Stimulated activated CD4-positive, alpha-beta T cell treated with anti-CD3 and anti-CD28 coated beads, Interleukin-2, amount 100 ng/mL, for 48 hours (primary cell): ENCODE results near the gene ANAPC15.

Experiments
- DNase-seq, 2 donors: peaks; one replicate each; pipeline ENCODE4 v3.0.0-alpha.2; 2020

The ANAPC15 gene

GRCh38 chr11:72124046-72124445 is 11.6 kb upstream of the ANAPC15 start:
- DNase-seq: no peak

- DNase-seq: no peak
Measured at GRCh38 chr11:72123117-72123653, 10.7 kb upstream of the ANAPC15 start.

- DNase-seq: no peak
Measured at GRCh38 chr11:72122607-72123006, 10.1 kb upstream of the ANAPC15 start.

GRCh38 chr11:72120930-72121329 is 8.4 kb upstream of the ANAPC15 start:
- no peak for DNase-seq

- DNase-seq: no peak
Measured at GRCh38 chr11:72119198-72119597, 6.7 kb upstream of the ANAPC15 start.

- DNase-seq: no peak
Measured at GRCh38 chr11:72116019-72116755, 3.7 kb upstream of the ANAPC15 start.

- no peak for DNase-seq
Measured at GRCh38 chr11:72114570-72114969, 2.1 kb upstream of the ANAPC15 start.

GRCh38 chr11:72112978-72113808 is 698 bp upstream of the ANAPC15 start:
- DNase-seq: no peak

GRCh38 chr11:72111300-72112142 is 974 bp downstream of the ANAPC15 start:
- DNase-seq: no peak

GRCh38 chr11:72105888-72106287 is 6.6 kb downstream of the ANAPC15 start, which contains the start of gene TOMT:
Gene TOMT (plus strand): TSS chr11:72105924. CDS start chr11:72105952, 28 bp downstream.
- no peak for DNase-seq

GRCh38 chr11:72103754-72104167 is 8.7 kb downstream of the ANAPC15 start:
- DNase-seq: no peak

- DNase-seq: peak; percentile 95 to 97
Measured at GRCh38 chr11:72102946-72103753, 9.3 kb downstream of the ANAPC15 start, which contains the start of gene LAMTOR1. Gene LAMTOR1 (minus strand): TSS chr11:72103297. CDS start chr11:72103224, 73 bp downstream.

GRCh38 chr11:72102631-72102945 is 9.9 kb downstream of the ANAPC15 start:
- DNase-seq: no peak

GRCh38 chr11:72102162-72102561 is 10.3 kb downstream of the ANAPC15 start:
- DNase-seq: no peak

- DNase-seq: no peak
Measured at GRCh38 chr11:72100462-72100861, 12.0 kb downstream of the ANAPC15 start.

GRCh38 chr11:72100009-72100408 is 12.5 kb downstream of the ANAPC15 start:
- no peak for DNase-seq

GRCh38 chr11:72098741-72099140 is 13.8 kb downstream of the ANAPC15 start:
- DNase-seq: no peak

- DNase-seq: peak; percentile 54 to 55
Measured at GRCh38 chr11:72091292-72091691, 21.2 kb downstream of the ANAPC15 start.

GRCh38 chr11:72088076-72088808 is 24.3 kb downstream of the ANAPC15 start:
- DNase-seq: no peak

- no peak for DNase-seq
Measured at GRCh38 chr11:72085621-72086351, 26.7 kb downstream of the ANAPC15 start.
